Endometrial microvascular endothelial cells (primary cell): ENCODE measurements around the gene ZSWIM3. TPM values are rescaled to one million over a fixed set of nuclear protein-coding genes. Genes with fewer than 3 reads are reported as not detected.

Source experiments
- in situ Hi-C: cut with HindIII; loops from 2 replicates; pipeline ENCODE4 v1.10.0; 2017; ENCODE audit warnings: low sequenced_read_pairs, low pct_unique_long_range_greater_than_20kb; ENCODE audit errors: inconsistent ontology term
- total RNA-seq: library from RNA; depleted of rRNA; stranded (reverse); fragments of >200 nt; gene quantifications from one replicate; pipeline ENCODE4 v1.2.3, GENCODE V29; 2015; ENCODE audit errors: inconsistent ontology term

Gene ZSWIM3
- total RNA-seq, 1 donor from 2014 or later, result 4.9 TPM

GRCh38 chr20:45880988-45881788 is 23.8 kb downstream of the ZSWIM3 start, which contains the start of gene ZSWIM1:
Gene ZSWIM1, plus strand, starts transcription at chr20:45881227. Its CDS starts 1,366 bp downstream, at chr20:45882593.
- in situ Hi-C loops, result no loop called here

- in situ Hi-C loops, result no loop called here
These were observed 25.2 kb downstream of the ZSWIM3 start for GRCh38 chr20:45882469-45883099.

GRCh38 chr20:45883100-45883469 is 25.7 kb downstream of the ZSWIM3 start:
- in situ Hi-C loops, result no loop called here

GRCh38 chr20:45886590-45887345 is 29.4 kb downstream of the ZSWIM3 start:
- in situ Hi-C loops, result no loop called here

GRCh38 chr20:45887346-45887715 is 29.9 kb downstream of the ZSWIM3 start, which contains the start of gene SPATA25:
Gene SPATA25, minus strand, starts transcription at chr20:45887622. Its CDS starts 32 bp downstream, at chr20:45887590.
- in situ Hi-C loops, result no loop called here

- in situ Hi-C loops, result no loop called here
These were observed 31.3 kb downstream of the ZSWIM3 start for GRCh38 chr20:45888681-45889080.

GRCh38 chr20:45890077-45890984 is 32.9 kb downstream of the ZSWIM3 start:
- in situ Hi-C loops, result no loop called here

GRCh38 chr20:45890985-45891983 is 33.9 kb downstream of the ZSWIM3 start, which contains the start of the genes CTSA and NEURL2:
Gene CTSA, plus strand, starts transcription at chr20:45891335. Its CDS starts 234 bp downstream, at chr20:45891569.
Gene NEURL2, minus strand, starts transcription at chr20:45891208. Its CDS starts 217 bp downstream, at chr20:45890991.
- in situ Hi-C loops, result no loop called here

GRCh38 chr20:45892049-45892825 is 34.8 kb downstream of the ZSWIM3 start:
- in situ Hi-C loops, result no loop called here

GRCh38 chr20:45892828-45893500 is 35.5 kb downstream of the ZSWIM3 start:
- in situ Hi-C loops, result no loop called here

- in situ Hi-C loops, result no loop called here
These were observed 36.4 kb downstream of the ZSWIM3 start for GRCh38 chr20:45893831-45894230.

- in situ Hi-C loops, result no loop called here
These were observed 37.4 kb downstream of the ZSWIM3 start for GRCh38 chr20:45894797-45895196.

GRCh38 chr20:45896641-45897161 is 39.3 kb downstream of the ZSWIM3 start:
- in situ Hi-C loops, result no loop called here

- in situ Hi-C loops, result no loop called here
These were observed 39.9 kb downstream of the ZSWIM3 start for GRCh38 chr20:45897289-45897688.

- in situ Hi-C loops, result no loop called here
These were observed 40.3 kb downstream of the ZSWIM3 start for GRCh38 chr20:45897692-45898091.

- in situ Hi-C loops, result no loop called here
These were observed 40.9 kb downstream of the ZSWIM3 start for GRCh38 chr20:45898285-45898684.
